Upper lobe of left lung (tissue), 4 donors: Measurements from ENCODE around the gene KRT34.

Experiments
- POLR2A ChIP-seq, 4 donors: fragments of 450-650 bp; IDR thresholded peaks; one replicate each; pipeline ENCODE4 v1.5.1; 2016 to 2017; ENCODE audit warnings: antibody characterized with exemption in 4 of 4, mild to moderate bottlenecking in 2 of 4
- TF ChIP-seq, protein P1 (sequence below), 6 experiments: fragments of 450-650 bp in 4 of 6; fragments of 200-600 bp in 2 of 6; sonication (generic) in 2 of 6; IDR thresholded peaks; one replicate each; pipeline ENCODE4 v1.5.1; 2016 to 2019; ENCODE audit warnings: antibody characterized with exemption in 6 of 6

DNA sequence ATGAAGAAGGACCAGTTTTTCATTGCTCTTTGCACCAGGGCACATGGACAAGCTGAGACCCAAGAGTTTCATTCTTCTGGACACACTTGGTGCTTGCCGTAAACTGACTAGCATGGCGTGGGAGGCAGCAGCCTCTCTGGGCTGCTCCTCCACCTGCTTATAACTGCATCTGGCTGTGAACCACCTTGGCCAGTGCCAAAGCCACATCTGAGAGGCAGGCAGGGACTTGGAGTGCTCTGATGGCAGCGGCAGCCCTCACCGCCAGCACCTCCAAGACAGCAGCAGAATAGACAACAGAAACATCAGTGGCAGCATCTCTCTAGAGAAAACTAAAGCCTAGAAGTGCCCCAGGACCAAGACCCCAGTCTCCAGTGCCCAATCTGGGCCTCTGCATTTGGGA lies 37.6 kb upstream of the KRT34 start:
- TF ChIP-seq, protein P1, sequence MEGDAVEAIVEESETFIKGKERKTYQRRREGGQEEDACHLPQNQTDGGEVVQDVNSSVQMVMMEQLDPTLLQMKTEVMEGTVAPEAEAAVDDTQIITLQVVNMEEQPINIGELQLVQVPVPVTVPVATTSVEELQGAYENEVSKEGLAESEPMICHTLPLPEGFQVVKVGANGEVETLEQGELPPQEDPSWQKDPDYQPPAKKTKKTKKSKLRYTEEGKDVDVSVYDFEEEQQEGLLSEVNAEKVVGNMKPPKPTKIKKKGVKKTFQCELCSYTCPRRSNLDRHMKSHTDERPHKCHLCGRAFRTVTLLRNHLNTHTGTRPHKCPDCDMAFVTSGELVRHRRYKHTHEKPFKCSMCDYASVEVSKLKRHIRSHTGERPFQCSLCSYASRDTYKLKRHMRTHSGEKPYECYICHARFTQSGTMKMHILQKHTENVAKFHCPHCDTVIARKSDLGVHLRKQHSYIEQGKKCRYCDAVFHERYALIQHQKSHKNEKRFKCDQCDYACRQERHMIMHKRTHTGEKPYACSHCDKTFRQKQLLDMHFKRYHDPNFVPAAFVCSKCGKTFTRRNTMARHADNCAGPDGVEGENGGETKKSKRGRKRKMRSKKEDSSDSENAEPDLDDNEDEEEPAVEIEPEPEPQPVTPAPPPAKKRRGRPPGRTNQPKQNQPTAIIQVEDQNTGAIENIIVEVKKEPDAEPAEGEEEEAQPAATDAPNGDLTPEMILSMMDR (IDR thresholded peaks at IDR 0.05) = no peak
- TF ChIP-seq POLR2A (IDR thresholded peaks at IDR 0.05) = no peak
